K562 (cell line): ENCODE results near the gene PLXNA3. TPM values are rescaled to one million over a fixed set of nuclear protein-coding genes. Genes with fewer than 3 reads are reported as not detected.
A peak's percentile ranks its signal among the peaks of the same experiment; 100 is the strongest.

ENCODE experiments used
- CCAR2 ChIP-seq: fragments of 200-400 bp; formaldehyde crosslinking; IDR thresholded peaks from 2 replicates; pipeline ENCODE4 v1.6.1; 2017; ENCODE audit warnings: mild to moderate bottlenecking, low read depth, low read length
- CHD2 ChIP-seq: IDR thresholded peaks from 2 replicates; pipeline ENCODE4 v1.6.1; 2011; ENCODE audit warnings: low read depth, low read length
- CSDE1 ChIP-seq, 2 experiments: fragments of 450-650 bp; IDR thresholded peaks; 2 replicates each; pipeline ENCODE4 v1.6.1; 2016; ENCODE audit warnings: mild to moderate bottlenecking in 1 of 2
- E2F6 ChIP-seq, 2 experiments: IDR thresholded peaks; 2 replicates each; pipeline ENCODE4 v1.6.1; 2011; ENCODE audit warnings: borderline replicate concordance in 1 of 2, control low read depth in 1 of 2, low read depth in 1 of 2, low read length in 1 of 2, mild to moderate bottlenecking in 1 of 2, mixed read lengths in 1 of 2, moderate library complexity in 1 of 2; ENCODE audit not compliant: insufficient read depth in 1 of 2, insufficient read length in 1 of 2, poor library complexity in 1 of 2, severe bottlenecking in 1 of 2; ENCODE audit errors: extremely low read depth in 1 of 2
- HDAC2 ChIP-seq: fragments of 450-650 bp; IDR thresholded peaks from 2 replicates; pipeline ENCODE4 v1.6.1; 2016; ENCODE audit warnings: mild to moderate bottlenecking
- MCM3 ChIP-seq: fragments of 450-650 bp; IDR thresholded peaks from 2 replicates; pipeline ENCODE4 v1.6.1; 2016
- RBM15 ChIP-seq: fragments of 200-400 bp; formaldehyde crosslinking; IDR thresholded peaks from 2 replicates; pipeline ENCODE4 v1.6.1; 2018; ENCODE audit warnings: mild to moderate bottlenecking, low read length, moderate library complexity; ENCODE audit not compliant: insufficient read depth
- RBM25 ChIP-seq: fragments of 200-400 bp; formaldehyde crosslinking; IDR thresholded peaks from 2 replicates; pipeline ENCODE4 v1.6.1; 2018; ENCODE audit warnings: low read length, low read depth, moderate library complexity; ENCODE audit not compliant: severe bottlenecking
- RFX7 ChIP-seq: fragments of 250-450 bp; sonication (Bioruptor Pico); IDR thresholded peaks from 2 replicates; pipeline ENCODE4 v1.5.1; 2021; ENCODE audit warnings: mild to moderate bottlenecking
- SRSF9 ChIP-seq: fragments of 200-400 bp; formaldehyde crosslinking; IDR thresholded peaks from 2 replicates; pipeline ENCODE4 v1.6.1; 2017; ENCODE audit warnings: low read depth, low read length, borderline replicate concordance
- TAF9B ChIP-seq: fragments of 450-650 bp; IDR thresholded peaks from 2 replicates; pipeline ENCODE4 v1.6.1; 2018; ENCODE audit warnings: mild to moderate bottlenecking; ENCODE audit not compliant: partially characterized antibody
- TEAD4 ChIP-seq, 2 experiments: sonication (generic) in 1 of 2; formaldehyde crosslinking in 1 of 2; IDR thresholded peaks; 2 replicates each; pipeline versions ENCODE4 v1.6.1 to v1.8.0; 2012 to 2022; ENCODE audit warnings: borderline replicate concordance in 1 of 2, inconsistent platforms in 1 of 2, low read length in 1 of 2, mild to moderate bottlenecking in 1 of 2, missing genetic modification reagents in 1 of 2
- ZNF324 ChIP-seq: fragments of 250-450 bp; sonication (Bioruptor Pico); IDR thresholded peaks from 2 replicates; pipeline ENCODE4 v1.4.0; 2020; ENCODE audit warnings: mild to moderate bottlenecking
- ZNF75A ChIP-seq: fragments of 450-650 bp; formaldehyde crosslinking; IDR thresholded peaks from 2 replicates; pipeline ENCODE4 v1.4.0; 2020; ENCODE audit warnings: mild to moderate bottlenecking
- polyA plus RNA-seq, 8 experiments: library from polyadenylated mRNA; depleted of rRNA in 4 of 8; stranded (reverse) in 5 of 8; unstranded in 3 of 8; fragments of >200 nt; fragmentation: Nextera tagmentation in 2 of 8; fragmentation: Illumina TruSeq in 1 of 8; extraction: Ambion mirVana in 2 of 8; extraction: Trizol in 1 of 8; gene quantifications; 2 replicates each; pipeline versions ENCODE4 v1.2.1 to v1.2.3, GENCODE V29; 2011 to 2014; ENCODE audit warnings: inconsistent platforms in 1 of 8, missing spikeins in 1 of 8
- total RNA-seq, 7 experiments: library from RNA; depleted of rRNA in 6 of 7; stranded (reverse); fragments of >200 nt in 6 of 7; fragmentation: Illumina TruSeq in 2 of 7; extraction: Trizol in 2 of 7; gene quantifications; 2 replicates each; pipeline versions ENCODE4 v1.2.1 to v1.2.3, GENCODE V29; 2011 to 2021; ENCODE audit warnings: low replicate concordance in 1 of 7

The PLXNA3 gene
- total and polyA plus RNA-seq, 9 of the 15 experiments (the other 6 are each of a cell fraction or from before 2014, with no cell fraction given), result 0.32 to 47.8 (median 7.5) TPM

GRCh38 chrX:154516656-154517100, 58.6 kb downstream of the PLXNA3 start (continued):
- no peak for TF ChIP-seq RBM25
- no peak for TF ChIP-seq CCAR2
- TF ChIP-seq RBM15, result no peak
- no peak for TF ChIP-seq E2F6 (IDR thresholded peaks at IDR 0.05; ENCODE audit: borderline replicate concordance in 1 of 2, extremely low read depth in 1 of 2, insufficient read depth in 1 of 2, insufficient read length in 1 of 2, low read depth in 1 of 2, low read length in 1 of 2, poor library complexity in 1 of 2, severe bottlenecking in 1 of 2)
- TF ChIP-seq TEAD4 (IDR thresholded peaks at IDR 0.05; ENCODE audit: low read length), result peak; percentile 30; the same call in 1 of the 2 replicates
- TF ChIP-seq TEAD4 (CRISPR knock-in tag; IDR thresholded peaks at IDR 0.05; ENCODE audit: borderline replicate concordance), result no peak
- TF ChIP-seq CHD2, result no peak
- TF ChIP-seq ZNF324 (CRISPR knock-in tag), result no peak
- TF ChIP-seq RFX7, result no peak
- 0 out of 2 replicates have a peak, but pooled peaks have one; percentile 33 for TF ChIP-seq HDAC2
- no peak for TF ChIP-seq SRSF9
- TF ChIP-seq ZNF75A (CRISPR knock-in tag), result no peak
- TF ChIP-seq CSDE1 (IDR thresholded peaks at IDR 0.05), result no peak
- no peak for TF ChIP-seq TAF9B
- TF ChIP-seq MCM3, result no peak
